GM19023 (cell line): ENCODE measurements around the gene BMPR1A.
"Not testable (repeated sequence)": the region's sequence is repeated elsewhere in the genome, so short reads cannot be mapped to it uniquely, and the experiment has no call there.

Experiments
- ATAC-seq: cut with Tn5 transposase; IDR thresholded peaks from one replicate; pipeline ENCODE4 v1.9.1; 2021; ENCODE audit warnings: mild to moderate bottlenecking, moderate library complexity; ENCODE audit not compliant: unreplicated experiment

BMPR1A gene

GRCh38 chr10:86837663-86838062, 81.2 kb downstream of the BMPR1A start:
- ATAC-seq, result no peak

GRCh38 chr10:86840498-86840897, 84.1 kb downstream of the BMPR1A start:
- ATAC-seq, result no peak

GRCh38 chr10:86846088-86846487, 89.7 kb downstream of the BMPR1A start:
- ATAC-seq, result no peak

- no peak for ATAC-seq
These were observed 92.3 kb downstream of the BMPR1A start for GRCh38 chr10:86848747-86849146.

- ATAC-seq, result peak; percentile 85
These were observed 92.9 kb downstream of the BMPR1A start for GRCh38 chr10:86849181-86849894.

GRCh38 chr10:86850481-86850880, 94.1 kb downstream of the BMPR1A start:
- no peak for ATAC-seq

GRCh38 chr10:86851328-86852207, 95.1 kb downstream of the BMPR1A start:
- ATAC-seq, result no peak

GRCh38 chr10:86853582-86853981, 97.2 kb downstream of the BMPR1A start:
- ATAC-seq, result not testable (repeated sequence)

- ATAC-seq, result no peak
These were observed 99.1 kb downstream of the BMPR1A start for GRCh38 chr10:86855513-86855912.

- no peak for ATAC-seq
These were observed 99.7 kb downstream of the BMPR1A start for GRCh38 chr10:86856156-86856555.

- ATAC-seq, result no peak
These were observed 100.8 kb downstream of the BMPR1A start for GRCh38 chr10:86857128-86857721.

GRCh38 chr10:86858011-86858410, 101.6 kb downstream of the BMPR1A start:
- ATAC-seq, result no peak

- no peak for ATAC-seq
These were observed 104.9 kb downstream of the BMPR1A start for GRCh38 chr10:86861351-86861750.

GRCh38 chr10:86862373-86862772, 106.0 kb downstream of the BMPR1A start:
- ATAC-seq, result no peak

GRCh38 chr10:86862786-86863483, 106.5 kb downstream of the BMPR1A start:
- ATAC-seq, result no peak

GRCh38 chr10:86863484-86863842, 107.0 kb downstream of the BMPR1A start:
- ATAC-seq, result no peak

- not testable (repeated sequence) for ATAC-seq
These were observed 108.8 kb downstream of the BMPR1A start for GRCh38 chr10:86865011-86865811.

- ATAC-seq, result no peak
These were observed 110.7 kb downstream of the BMPR1A start for GRCh38 chr10:86867149-86867548.

GRCh38 chr10:86868353-86868752, 111.9 kb downstream of the BMPR1A start:
- ATAC-seq, result no peak

GRCh38 chr10:86870679-86871078, 114.3 kb downstream of the BMPR1A start:
- ATAC-seq, result no peak
